ENCODE data around the gene RPL36. TPM values are rescaled to one million over a fixed set of nuclear protein-coding genes. Genes with fewer than 3 reads are reported as not detected.

The RPL36 gene
- total and polyA plus RNA-seq, 2 of the 8 experiments (the other 6 are each of a cell fraction or from before 2014, with no cell fraction given), result 951 to 1,075 TPM

DNA sequence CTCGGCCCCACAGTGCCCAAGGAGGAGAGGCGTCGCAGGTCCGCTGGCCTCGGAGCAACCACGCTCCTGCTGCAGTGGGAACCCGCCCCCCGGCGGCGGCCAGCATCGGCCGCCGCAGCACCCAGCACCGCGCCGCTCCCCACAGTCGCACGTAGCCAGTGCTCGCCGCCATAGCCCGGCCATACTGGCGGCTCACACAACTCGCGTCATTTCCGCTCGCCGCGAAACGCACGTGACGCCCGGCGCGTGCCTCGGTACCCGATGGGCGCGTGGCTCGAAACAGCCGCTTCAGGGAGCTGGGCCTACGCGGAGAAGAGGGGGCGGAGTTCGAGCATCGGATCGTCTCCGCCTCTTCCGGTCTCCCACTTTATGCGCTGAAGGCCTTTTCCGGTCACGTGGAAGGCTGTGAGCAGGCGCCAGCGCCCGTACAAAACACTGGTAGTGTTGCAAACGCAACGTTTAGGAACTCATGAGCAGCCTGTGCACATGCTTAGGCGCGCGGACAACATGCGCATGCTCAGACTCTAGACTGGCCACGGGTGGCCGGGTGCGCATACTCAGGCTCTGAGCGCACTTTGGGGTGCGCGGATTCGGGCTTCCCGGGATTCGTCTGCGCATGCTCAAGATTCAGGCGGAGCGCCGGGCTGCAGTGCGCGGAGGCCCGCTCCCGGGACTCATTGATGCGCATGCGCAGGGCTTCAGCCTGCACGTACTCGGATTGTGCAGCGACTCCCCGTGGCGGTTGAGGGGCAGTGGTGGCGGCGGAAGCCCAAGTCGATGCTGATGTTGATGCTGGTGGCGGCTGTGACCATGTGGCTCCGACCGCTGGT is 30.1 kb downstream of the RPL36 start, which contains the start of the genes CATSPERD and LONP1 (continued):
- TF ChIP-seq SP1 (IDR thresholded peaks at IDR 0.05; ENCODE audit: low read depth, low read length) (no peak), CREB1 (IDR thresholded peaks at IDR 0.05) (peak; percentile 98), RFX5 (IDR thresholded peaks at IDR 0.05; ENCODE audit: borderline replicate concordance, low read depth, low read length) (no peak), TEAD4 (IDR thresholded peaks at IDR 0.05; ENCODE audit: low read depth, low read length) (no peak)
- TF ChIP-seq, protein P1, sequence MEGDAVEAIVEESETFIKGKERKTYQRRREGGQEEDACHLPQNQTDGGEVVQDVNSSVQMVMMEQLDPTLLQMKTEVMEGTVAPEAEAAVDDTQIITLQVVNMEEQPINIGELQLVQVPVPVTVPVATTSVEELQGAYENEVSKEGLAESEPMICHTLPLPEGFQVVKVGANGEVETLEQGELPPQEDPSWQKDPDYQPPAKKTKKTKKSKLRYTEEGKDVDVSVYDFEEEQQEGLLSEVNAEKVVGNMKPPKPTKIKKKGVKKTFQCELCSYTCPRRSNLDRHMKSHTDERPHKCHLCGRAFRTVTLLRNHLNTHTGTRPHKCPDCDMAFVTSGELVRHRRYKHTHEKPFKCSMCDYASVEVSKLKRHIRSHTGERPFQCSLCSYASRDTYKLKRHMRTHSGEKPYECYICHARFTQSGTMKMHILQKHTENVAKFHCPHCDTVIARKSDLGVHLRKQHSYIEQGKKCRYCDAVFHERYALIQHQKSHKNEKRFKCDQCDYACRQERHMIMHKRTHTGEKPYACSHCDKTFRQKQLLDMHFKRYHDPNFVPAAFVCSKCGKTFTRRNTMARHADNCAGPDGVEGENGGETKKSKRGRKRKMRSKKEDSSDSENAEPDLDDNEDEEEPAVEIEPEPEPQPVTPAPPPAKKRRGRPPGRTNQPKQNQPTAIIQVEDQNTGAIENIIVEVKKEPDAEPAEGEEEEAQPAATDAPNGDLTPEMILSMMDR (IDR thresholded peaks at IDR 0.05; ENCODE audit: control extremely low read depth in 1 of 3, insufficient read depth in 1 of 3, low read depth in 1 of 3, low read length in 3 of 3), result peak; percentile 78 to 94 (median 91)
- TF ChIP-seq, protein P2, sequence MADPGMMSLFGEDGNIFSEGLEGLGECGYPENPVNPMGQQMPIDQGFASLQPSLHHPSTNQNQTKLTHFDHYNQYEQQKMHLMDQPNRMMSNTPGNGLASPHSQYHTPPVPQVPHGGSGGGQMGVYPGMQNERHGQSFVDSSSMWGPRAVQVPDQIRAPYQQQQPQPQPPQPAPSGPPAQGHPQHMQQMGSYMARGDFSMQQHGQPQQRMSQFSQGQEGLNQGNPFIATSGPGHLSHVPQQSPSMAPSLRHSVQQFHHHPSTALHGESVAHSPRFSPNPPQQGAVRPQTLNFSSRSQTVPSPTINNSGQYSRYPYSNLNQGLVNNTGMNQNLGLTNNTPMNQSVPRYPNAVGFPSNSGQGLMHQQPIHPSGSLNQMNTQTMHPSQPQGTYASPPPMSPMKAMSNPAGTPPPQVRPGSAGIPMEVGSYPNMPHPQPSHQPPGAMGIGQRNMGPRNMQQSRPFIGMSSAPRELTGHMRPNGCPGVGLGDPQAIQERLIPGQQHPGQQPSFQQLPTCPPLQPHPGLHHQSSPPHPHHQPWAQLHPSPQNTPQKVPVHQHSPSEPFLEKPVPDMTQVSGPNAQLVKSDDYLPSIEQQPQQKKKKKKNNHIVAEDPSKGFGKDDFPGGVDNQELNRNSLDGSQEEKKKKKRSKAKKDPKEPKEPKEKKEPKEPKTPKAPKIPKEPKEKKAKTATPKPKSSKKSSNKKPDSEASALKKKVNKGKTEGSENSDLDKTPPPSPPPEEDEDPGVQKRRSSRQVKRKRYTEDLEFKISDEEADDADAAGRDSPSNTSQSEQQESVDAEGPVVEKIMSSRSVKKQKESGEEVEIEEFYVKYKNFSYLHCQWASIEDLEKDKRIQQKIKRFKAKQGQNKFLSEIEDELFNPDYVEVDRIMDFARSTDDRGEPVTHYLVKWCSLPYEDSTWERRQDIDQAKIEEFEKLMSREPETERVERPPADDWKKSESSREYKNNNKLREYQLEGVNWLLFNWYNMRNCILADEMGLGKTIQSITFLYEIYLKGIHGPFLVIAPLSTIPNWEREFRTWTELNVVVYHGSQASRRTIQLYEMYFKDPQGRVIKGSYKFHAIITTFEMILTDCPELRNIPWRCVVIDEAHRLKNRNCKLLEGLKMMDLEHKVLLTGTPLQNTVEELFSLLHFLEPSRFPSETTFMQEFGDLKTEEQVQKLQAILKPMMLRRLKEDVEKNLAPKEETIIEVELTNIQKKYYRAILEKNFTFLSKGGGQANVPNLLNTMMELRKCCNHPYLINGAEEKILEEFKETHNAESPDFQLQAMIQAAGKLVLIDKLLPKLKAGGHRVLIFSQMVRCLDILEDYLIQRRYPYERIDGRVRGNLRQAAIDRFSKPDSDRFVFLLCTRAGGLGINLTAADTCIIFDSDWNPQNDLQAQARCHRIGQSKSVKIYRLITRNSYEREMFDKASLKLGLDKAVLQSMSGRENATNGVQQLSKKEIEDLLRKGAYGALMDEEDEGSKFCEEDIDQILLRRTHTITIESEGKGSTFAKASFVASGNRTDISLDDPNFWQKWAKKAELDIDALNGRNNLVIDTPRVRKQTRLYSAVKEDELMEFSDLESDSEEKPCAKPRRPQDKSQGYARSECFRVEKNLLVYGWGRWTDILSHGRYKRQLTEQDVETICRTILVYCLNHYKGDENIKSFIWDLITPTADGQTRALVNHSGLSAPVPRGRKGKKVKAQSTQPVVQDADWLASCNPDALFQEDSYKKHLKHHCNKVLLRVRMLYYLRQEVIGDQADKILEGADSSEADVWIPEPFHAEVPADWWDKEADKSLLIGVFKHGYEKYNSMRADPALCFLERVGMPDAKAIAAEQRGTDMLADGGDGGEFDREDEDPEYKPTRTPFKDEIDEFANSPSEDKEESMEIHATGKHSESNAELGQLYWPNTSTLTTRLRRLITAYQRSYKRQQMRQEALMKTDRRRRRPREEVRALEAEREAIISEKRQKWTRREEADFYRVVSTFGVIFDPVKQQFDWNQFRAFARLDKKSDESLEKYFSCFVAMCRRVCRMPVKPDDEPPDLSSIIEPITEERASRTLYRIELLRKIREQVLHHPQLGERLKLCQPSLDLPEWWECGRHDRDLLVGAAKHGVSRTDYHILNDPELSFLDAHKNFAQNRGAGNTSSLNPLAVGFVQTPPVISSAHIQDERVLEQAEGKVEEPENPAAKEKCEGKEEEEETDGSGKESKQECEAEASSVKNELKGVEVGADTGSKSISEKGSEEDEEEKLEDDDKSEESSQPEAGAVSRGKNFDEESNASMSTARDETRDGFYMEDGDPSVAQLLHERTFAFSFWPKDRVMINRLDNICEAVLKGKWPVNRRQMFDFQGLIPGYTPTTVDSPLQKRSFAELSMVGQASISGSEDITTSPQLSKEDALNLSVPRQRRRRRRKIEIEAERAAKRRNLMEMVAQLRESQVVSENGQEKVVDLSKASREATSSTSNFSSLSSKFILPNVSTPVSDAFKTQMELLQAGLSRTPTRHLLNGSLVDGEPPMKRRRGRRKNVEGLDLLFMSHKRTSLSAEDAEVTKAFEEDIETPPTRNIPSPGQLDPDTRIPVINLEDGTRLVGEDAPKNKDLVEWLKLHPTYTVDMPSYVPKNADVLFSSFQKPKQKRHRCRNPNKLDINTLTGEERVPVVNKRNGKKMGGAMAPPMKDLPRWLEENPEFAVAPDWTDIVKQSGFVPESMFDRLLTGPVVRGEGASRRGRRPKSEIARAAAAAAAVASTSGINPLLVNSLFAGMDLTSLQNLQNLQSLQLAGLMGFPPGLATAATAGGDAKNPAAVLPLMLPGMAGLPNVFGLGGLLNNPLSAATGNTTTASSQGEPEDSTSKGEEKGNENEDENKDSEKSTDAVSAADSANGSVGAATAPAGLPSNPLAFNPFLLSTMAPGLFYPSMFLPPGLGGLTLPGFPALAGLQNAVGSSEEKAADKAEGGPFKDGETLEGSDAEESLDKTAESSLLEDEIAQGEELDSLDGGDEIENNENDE (IDR thresholded peaks at IDR 0.05; ENCODE audit: insufficient replicate concordance, low read length), result no peak
